GM12873 (cell line): ENCODE results near the gene FBXL17.

ENCODE experiments used
- CTCF ChIP-seq: IDR thresholded peaks from 2 replicates; pipeline ENCODE4 v1.5.1; 2012; ENCODE audit warnings: low read depth, mild to moderate bottlenecking, moderate library complexity, low read length, control low read depth; ENCODE audit not compliant: insufficient read depth; ENCODE audit errors: missing control alignments

The FBXL17 gene

GRCh38 chr5:108146222-108146621 lies 235.7 kb downstream of the FBXL17 start:
- TF ChIP-seq CTCF, result no peak

GRCh38 chr5:108145351-108145750 lies 236.5 kb downstream of the FBXL17 start:
- no peak for TF ChIP-seq CTCF

- no peak for TF ChIP-seq CTCF
Measured at GRCh38 chr5:108144332-108144731, 237.6 kb downstream of the FBXL17 start.

GRCh38 chr5:108143581-108143980 lies 238.3 kb downstream of the FBXL17 start:
- TF ChIP-seq CTCF, result no peak

GRCh38 chr5:108141676-108142075 lies 240.2 kb downstream of the FBXL17 start:
- no peak for TF ChIP-seq CTCF

- TF ChIP-seq CTCF, result no peak
Measured at GRCh38 chr5:108136493-108136892, 245.4 kb downstream of the FBXL17 start.

GRCh38 chr5:108129129-108129528 lies 252.8 kb downstream of the FBXL17 start:
- TF ChIP-seq CTCF, result no peak

- no peak for TF ChIP-seq CTCF
Measured at GRCh38 chr5:108125771-108126511, 256.0 kb downstream of the FBXL17 start.
